HepG2 (cell line): ENCODE measurements around the gene C14orf93. TPM values are rescaled to one million over a fixed set of nuclear protein-coding genes. Genes with fewer than 3 reads are reported as not detected.

Source experiments
- CHD2 ChIP-seq: IDR thresholded peaks from 2 replicates; pipeline ENCODE4 v1.6.1; 2011; ENCODE audit warnings: low read depth, low read length, improper control_type of control experiment
- FOXO4 ChIP-seq: sonication (generic); formaldehyde crosslinking; conservative IDR thresholded peaks from 2 replicates; pipeline ENCODE4 v1.8.1; 2023; ENCODE audit warnings: missing genetic modification reagents
- GABPA ChIP-seq, 2 experiments: IDR thresholded peaks; 2 replicates each; pipeline ENCODE4 v1.6.1; 2011 to 2016; ENCODE audit warnings: low read depth in 2 of 2, low read length in 1 of 2, missing biosample characterization in 1 of 2, missing genetic modification characterization in 1 of 2
- KIAA2018 ChIP-seq: sonication (generic); formaldehyde crosslinking; IDR thresholded peaks from 2 replicates; pipeline ENCODE4 v1.5.0; 2020; ENCODE audit warnings: mild to moderate bottlenecking, missing genetic modification reagents, borderline replicate concordance
- PAWR ChIP-seq: sonication (generic); formaldehyde crosslinking; IDR thresholded peaks from 2 replicates; pipeline ENCODE4 v1.4.0; 2020; ENCODE audit warnings: missing genetic modification reagents, mild to moderate bottlenecking, borderline replicate concordance
- TBX3 ChIP-seq: fragments of 450-650 bp; IDR thresholded peaks from 2 replicates; pipeline ENCODE4 v1.6.1; 2017; ENCODE audit warnings: antibody characterized with exemption, mild to moderate bottlenecking, inconsistent platforms, borderline replicate concordance
- ZNF124 ChIP-seq: sonication (generic); formaldehyde crosslinking; IDR thresholded peaks from 2 replicates; pipeline ENCODE4 v1.4.0; 2020; ENCODE audit warnings: missing genetic modification reagents
- ZNF496 ChIP-seq: sonication (generic); formaldehyde crosslinking; IDR thresholded peaks from 2 replicates; pipeline ENCODE4 v1.8.1; 2023; ENCODE audit warnings: mild to moderate bottlenecking, moderate library complexity, missing genetic modification reagents; ENCODE audit not compliant: insufficient replicate concordance
- ZNF670 ChIP-seq: sonication (generic); formaldehyde crosslinking; IDR thresholded peaks from 2 replicates; pipeline ENCODE4 v1.8.0; 2022; ENCODE audit warnings: mild to moderate bottlenecking, missing genetic modification reagents, borderline replicate concordance
- polyA plus RNA-seq, 8 experiments: library from polyadenylated mRNA; depleted of rRNA in 3 of 8; stranded (reverse) in 7 of 8; unstranded in 1 of 8; fragments of >200 nt; fragmentation: Illumina TruSeq in 4 of 8; extraction: Trizol in 4 of 8; gene quantifications; 2 replicates each; pipeline versions ENCODE4 v1.2.1 to v1.2.3, GENCODE V29; 2011 to 2016; ENCODE audit warnings: low read depth in 4 of 8, missing spikeins in 1 of 8, mixed read lengths in 1 of 8; ENCODE audit not compliant: insufficient read depth in 1 of 8
- total RNA-seq, 5 experiments: library from RNA; depleted of rRNA; stranded (reverse); fragments of >200 nt; fragmentation: Illumina TruSeq; extraction: Trizol; gene quantifications; 2 replicates each; pipeline ENCODE4 v1.2.3, GENCODE V29; 2016; ENCODE audit warnings: low read depth in 1 of 5
- TF ChIP-seq, protein P1 (sequence below): sonication (generic); formaldehyde crosslinking; IDR thresholded peaks from 2 replicates; pipeline ENCODE4 v1.4.0; 2020; ENCODE audit warnings: missing genetic modification reagents, mild to moderate bottlenecking, borderline replicate concordance
- TF ChIP-seq, protein P2 (sequence below): sonication (generic); formaldehyde crosslinking; IDR thresholded peaks from 2 replicates; pipeline ENCODE4 v1.4.0; 2020; ENCODE audit warnings: mild to moderate bottlenecking, low read depth, missing genetic modification reagents

The C14orf93 gene
- total and polyA plus RNA-seq, 2 of the 13 experiments (the other 11 are each of a cell fraction or from before 2014, with no cell fraction given) = 11.4 to 22.5 TPM

- TF ChIP-seq, protein P1, sequence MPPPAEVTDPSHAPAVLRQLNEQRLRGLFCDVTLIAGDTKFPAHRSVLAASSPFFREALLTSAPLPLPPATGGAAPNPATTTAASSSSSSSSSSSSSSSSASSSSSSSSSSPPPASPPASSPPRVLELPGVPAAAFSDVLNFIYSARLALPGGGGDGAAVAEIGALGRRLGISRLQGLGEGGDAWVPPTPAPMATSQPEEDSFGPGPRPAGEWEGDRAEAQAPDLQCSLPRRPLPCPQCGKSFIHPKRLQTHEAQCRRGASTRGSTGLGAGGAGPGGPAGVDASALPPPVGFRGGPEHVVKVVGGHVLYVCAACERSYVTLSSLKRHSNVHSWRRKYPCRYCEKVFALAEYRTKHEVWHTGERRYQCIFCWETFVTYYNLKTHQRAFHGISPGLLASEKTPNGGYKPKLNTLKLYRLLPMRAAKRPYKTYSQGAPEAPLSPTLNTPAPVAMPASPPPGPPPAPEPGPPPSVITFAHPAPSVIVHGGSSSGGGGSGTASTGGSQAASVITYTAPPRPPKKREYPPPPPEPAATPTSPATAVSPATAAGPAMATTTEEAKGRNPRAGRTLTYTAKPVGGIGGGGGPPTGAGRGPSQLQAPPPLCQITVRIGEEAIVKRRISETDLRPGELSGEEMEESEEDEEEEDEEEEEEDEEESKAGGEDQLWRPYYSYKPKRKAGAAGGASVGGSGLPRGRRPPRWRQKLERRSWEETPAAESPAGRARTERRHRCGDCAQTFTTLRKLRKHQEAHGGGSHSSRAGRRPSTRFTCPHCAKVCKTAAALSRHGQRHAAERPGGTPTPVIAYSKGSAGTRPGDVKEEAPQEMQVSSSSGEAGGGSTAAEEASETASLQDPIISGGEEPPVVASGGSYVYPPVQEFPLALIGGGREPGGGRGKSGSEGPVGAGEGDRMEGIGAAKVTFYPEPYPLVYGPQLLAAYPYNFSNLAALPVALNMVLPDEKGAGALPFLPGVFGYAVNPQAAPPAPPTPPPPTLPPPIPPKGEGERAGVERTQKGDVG (CRISPR knock-in tag) = no peak
- TF ChIP-seq ZNF124 (CRISPR knock-in tag) (no peak), PAWR (CRISPR knock-in tag) (no peak), ZNF496 (no peak), TBX3 (no peak), FOXO4 (CRISPR knock-in tag) (0 out of 2 replicates have a peak, but pooled peaks have one; percentile 94), CHD2 (no peak), KIAA2018 (no peak), ZNF670 (CRISPR knock-in tag) (no peak), GABPA (IDR thresholded peaks at IDR 0.05; ENCODE audit: low read depth, low read length) (no peak), GABPA (CRISPR knock-in tag; IDR thresholded peaks at IDR 0.05; ENCODE audit: low read depth) (no peak)
- TF ChIP-seq, protein P2, sequence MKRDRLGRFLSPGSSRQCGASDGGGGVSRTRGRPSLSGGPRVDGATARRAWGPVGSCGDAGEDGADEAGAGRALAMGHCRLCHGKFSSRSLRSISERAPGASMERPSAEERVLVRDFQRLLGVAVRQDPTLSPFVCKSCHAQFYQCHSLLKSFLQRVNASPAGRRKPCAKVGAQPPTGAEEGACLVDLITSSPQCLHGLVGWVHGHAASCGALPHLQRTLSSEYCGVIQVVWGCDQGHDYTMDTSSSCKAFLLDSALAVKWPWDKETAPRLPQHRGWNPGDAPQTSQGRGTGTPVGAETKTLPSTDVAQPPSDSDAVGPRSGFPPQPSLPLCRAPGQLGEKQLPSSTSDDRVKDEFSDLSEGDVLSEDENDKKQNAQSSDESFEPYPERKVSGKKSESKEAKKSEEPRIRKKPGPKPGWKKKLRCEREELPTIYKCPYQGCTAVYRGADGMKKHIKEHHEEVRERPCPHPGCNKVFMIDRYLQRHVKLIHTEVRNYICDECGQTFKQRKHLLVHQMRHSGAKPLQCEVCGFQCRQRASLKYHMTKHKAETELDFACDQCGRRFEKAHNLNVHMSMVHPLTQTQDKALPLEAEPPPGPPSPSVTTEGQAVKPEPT (CRISPR knock-in tag) = 0 out of 2 replicates have a peak, but pooled peaks have one; percentile 65
These were observed 42.3 kb upstream of the C14orf93 start (continued) for GRCh38 chr14:23052182-23052623.
